ENCODE measurements around the gene ZNF275.

Gene ZNF275

DNA sequence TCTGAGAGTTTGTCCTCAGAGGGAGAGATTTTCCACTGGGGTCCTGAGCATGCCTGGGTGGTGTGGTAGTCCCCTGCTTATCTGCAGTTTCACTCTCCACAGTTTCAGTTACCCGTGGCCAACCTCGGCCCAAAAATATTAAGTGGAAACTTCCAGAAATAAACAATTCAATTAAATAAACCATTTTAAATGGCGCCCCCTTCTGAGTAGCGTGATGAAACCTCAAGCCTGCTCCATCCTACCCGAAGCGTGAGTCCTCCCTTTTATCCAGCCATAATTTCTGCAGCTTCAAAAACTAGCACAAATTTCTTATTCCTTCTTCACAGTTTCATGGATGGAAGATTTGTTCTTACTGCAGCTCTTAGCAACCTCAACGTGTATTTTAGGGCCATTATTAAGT is 40.5 kb downstream of the ZNF275 start:
- TF ChIP-seq, protein P1, sequence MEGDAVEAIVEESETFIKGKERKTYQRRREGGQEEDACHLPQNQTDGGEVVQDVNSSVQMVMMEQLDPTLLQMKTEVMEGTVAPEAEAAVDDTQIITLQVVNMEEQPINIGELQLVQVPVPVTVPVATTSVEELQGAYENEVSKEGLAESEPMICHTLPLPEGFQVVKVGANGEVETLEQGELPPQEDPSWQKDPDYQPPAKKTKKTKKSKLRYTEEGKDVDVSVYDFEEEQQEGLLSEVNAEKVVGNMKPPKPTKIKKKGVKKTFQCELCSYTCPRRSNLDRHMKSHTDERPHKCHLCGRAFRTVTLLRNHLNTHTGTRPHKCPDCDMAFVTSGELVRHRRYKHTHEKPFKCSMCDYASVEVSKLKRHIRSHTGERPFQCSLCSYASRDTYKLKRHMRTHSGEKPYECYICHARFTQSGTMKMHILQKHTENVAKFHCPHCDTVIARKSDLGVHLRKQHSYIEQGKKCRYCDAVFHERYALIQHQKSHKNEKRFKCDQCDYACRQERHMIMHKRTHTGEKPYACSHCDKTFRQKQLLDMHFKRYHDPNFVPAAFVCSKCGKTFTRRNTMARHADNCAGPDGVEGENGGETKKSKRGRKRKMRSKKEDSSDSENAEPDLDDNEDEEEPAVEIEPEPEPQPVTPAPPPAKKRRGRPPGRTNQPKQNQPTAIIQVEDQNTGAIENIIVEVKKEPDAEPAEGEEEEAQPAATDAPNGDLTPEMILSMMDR (IDR thresholded peaks at IDR 0.05; ENCODE audit: insufficient read depth, low read depth, low read length, missing control alignments) = no peak
- no peak for DNase-seq (ENCODE audit: low read depth)
- H3K4me3 ChIP-seq (ENCODE audit: low read length) = no peak overlapping the region

DNA sequence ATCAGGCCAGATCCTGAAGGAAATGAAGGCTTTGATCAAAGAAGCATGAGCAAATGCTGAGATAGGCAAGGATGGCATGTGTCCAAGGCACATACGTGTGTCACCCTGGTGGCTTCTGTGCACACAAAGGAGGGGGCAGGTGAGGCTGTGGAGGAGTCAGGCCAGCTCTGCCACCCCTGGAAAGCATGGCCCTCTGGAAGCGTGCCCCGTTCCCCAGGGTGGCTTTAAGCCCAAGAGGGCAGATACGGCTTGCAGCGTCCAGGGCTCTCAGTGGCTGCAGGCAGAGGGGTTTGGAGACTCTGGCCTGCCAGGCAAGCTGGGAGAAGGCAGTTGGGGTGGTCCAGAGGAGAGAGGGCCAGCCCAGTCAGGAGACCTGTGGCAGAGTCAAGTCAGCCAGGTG is 41.6 kb downstream of the ZNF275 start:
- no peak for DNase-seq (ENCODE audit: low read depth)
- TF ChIP-seq, protein P1 (IDR thresholded peaks at IDR 0.05; ENCODE audit: insufficient read depth, low read depth, low read length, missing control alignments) = no peak
- no peak overlapping the region for H3K4me3 ChIP-seq (ENCODE audit: low read length)

DNA sequence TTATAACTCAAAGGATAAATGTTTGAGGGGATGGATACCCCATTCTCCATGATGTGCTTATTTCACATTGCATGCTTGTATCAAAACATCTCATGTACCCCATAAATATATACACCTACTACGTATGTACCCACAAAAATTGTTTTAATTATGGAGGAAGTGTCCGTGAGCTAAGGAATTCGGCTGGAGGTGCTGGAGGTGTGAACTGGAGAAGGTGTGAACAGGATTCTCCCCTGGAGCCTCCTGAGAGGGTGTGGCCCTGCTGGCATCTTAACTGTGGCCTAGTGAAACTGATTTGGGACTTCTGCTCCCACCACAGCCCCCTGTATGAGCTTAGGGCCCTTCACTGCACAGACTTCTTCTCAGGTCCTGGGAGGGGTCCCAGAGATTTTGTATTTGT is 43.8 kb downstream of the ZNF275 start:
- DNase-seq (ENCODE audit: low read depth) = no peak
- TF ChIP-seq, protein P1 (IDR thresholded peaks at IDR 0.05; ENCODE audit: insufficient read depth, low read depth, low read length, missing control alignments) = no peak
- H3K4me3 ChIP-seq (ENCODE audit: low read length) = no peak overlapping the region

DNA sequence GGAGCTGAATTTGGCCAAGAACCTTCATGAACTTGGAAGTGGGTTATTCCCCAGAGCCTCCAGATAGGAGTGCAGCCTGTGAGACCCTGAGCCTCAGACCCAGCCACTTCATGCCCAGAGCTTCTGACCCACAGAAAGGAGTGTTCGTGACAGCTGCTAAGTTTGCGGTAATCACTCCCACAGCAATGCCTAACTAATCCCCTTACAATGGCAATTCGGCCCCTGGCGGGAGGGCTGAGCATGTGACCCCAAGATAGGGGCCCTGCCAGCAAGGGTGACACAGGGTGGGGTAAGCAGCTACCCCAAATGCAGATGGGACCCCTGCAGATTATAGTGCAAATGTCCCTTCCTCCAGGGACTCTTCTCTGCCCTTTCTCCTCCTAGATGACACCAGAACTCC is 44.7 kb downstream of the ZNF275 start:
- TF ChIP-seq, protein P1 (IDR thresholded peaks at IDR 0.05; ENCODE audit: insufficient read depth, low read depth, low read length, missing control alignments) = no peak
- no peak for DNase-seq (ENCODE audit: low read depth)

DNA sequence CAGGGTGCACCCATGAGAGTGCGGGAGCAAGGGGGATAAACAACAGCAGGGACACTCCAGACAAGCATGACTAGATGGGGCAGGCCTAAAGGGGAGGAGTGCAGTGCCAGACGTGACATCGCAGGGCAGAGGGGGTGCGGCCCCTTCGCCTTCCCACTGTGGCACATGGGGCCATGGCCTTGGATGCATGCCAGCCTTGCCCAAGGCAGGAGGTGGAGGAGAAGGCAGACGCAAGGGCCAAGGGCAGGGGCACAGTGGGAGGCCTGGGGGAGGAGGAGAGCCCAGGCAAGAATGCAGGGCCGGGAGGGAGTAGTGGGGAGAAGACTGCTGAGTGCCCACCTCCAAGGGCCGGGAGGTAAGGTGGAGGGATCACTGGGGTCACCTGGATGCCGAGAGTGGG is 45.6 kb downstream of the ZNF275 start:
- TF ChIP-seq, protein P1 (IDR thresholded peaks at IDR 0.05; ENCODE audit: insufficient read depth, low read depth, low read length, missing control alignments) = no peak
- H3K4me3 ChIP-seq (ENCODE audit: low read length) = no peak overlapping the region
- DNase-seq (ENCODE audit: low read depth) = no peak

More for the DNA sequence above, 44.7 kb downstream of the ZNF275 start:
- no peak overlapping the region for H3K4me3 ChIP-seq (ENCODE audit: low read length)

DNA sequence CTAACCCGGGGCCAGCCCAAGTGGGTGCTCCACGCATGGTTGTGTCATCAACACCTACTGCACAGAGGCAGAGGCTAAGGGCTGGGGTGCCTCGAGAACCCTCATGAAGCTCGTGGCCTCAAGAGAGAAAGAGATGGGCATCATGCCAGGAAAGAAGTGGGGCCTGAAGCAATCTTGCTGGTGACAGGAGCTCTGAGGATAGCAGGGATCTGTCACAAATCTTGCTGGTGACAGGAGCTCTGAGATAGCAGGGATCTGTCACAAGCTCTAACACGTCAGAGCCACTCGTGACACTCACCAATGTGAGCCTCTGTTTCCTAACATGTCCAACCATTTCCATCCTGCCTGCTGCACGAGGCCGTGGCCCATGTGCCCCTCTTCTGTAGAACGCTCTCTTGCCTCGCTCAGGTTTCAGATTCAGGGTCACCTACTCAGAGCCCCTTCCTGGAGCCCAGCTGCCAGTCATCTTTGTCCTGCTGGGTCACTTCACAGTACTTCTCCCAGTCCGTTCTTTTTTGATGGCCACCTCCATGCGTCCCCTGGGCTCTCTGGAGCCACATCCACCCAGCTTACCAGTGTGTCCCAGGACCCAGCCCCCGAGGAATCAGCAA is 46.1 kb downstream of the ZNF275 start:
- DNase-seq (ENCODE audit: low read depth) = no peak
- H3K4me3 ChIP-seq (ENCODE audit: low read length) = no peak overlapping the region
- TF ChIP-seq, protein P1 (IDR thresholded peaks at IDR 0.05; ENCODE audit: insufficient read depth, low read depth, low read length, missing control alignments) = no peak

DNA sequence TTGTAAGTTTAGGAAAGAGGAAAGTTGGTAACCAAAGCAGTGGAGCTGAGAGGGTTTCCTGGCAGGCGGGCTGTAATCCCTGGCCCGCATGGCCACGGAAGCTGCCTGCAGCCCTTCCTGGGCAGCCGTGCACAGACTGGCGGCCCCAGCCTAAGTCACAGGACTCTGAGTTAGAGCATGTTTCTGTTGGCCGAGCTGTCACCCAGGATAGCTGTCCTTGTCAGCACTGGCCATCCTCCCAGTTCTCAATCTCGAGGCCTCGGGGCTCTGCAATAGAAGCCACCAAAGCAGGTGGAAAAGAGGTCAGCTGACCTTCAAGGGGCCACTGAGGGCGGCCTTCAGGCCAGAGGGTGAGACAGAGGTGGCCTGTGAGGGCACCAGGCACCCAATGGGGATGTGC is 46.7 kb downstream of the ZNF275 start:
- H3K4me3 ChIP-seq (ENCODE audit: low read length) = no peak overlapping the region
- TF ChIP-seq, protein P1 (IDR thresholded peaks at IDR 0.05; ENCODE audit: insufficient read depth, low read depth, low read length, missing control alignments) = no peak
- no peak for DNase-seq (ENCODE audit: low read depth)
